Iris pigment epithelial cell (primary cell): ENCODE data around the gene GOLGA6D.
"Not testable (repeated sequence)": the region's sequence is repeated elsewhere in the genome, so short reads cannot be mapped to it uniquely, and the experiment has no call there.

Source experiments
- DNase-seq: peaks from one replicate; pipeline ENCODE4 v3.0.0-alpha.2; 2011; ENCODE audit warnings: low read depth

The GOLGA6D gene

GRCh38 chr15:75333654-75334419, 51.2 kb downstream of the GOLGA6D start:
- not testable (repeated sequence) for DNase-seq

DNA sequence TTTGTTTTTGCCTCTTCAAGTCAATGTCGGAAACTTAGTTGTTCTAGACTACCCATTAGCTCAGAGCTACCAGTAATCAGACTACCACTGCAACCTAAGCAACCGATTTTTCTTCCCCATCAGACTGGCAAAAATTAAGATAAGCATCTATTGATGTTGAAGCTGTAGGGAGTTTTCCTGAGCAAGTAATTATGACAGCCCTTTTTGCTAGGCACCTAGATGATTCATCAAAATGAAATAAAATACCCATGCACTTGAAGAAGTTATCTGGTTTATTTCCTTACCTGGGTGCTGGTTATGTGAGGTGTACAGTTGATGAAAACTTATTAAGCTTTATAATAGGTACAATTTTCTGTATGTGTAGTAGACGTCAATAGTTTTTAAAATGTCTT, 52.7 kb downstream of the GOLGA6D start:
- no peak for DNase-seq

DNA sequence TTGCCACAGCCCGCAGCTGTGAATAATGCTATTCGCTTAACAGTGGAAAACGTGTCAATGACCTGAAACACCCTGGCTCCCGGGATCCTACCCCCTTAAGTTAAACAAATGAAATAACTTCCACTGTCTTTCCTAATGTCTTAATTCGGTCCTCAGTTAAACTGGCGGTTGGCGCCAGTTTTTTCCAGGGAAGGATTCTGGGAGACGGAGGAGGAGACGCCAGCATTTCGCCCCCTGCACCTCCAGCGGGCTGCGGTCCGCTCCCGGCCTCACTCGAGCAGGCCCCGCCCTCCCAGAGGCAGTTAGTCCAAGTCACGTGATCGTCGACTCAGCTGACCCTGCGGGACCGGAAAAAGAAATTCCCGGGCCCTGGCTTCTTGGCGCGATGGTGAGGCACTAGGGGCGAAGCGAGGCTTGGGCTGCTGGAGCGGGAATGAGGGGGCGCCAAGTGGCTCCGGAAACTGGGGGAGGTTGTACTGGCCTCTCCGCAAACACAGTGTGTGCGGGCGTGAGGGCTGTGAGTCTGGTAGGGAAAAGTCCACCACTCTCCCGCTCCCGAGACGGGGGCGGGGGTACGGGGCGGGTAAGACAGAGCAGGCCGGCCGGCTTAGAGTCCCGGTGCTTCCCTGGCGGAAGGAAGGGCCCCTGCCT, 53.2 kb downstream of the GOLGA6D start, which contains the start of gene COMMD4:
TSS of gene COMMD4 (plus strand) at position 359 of the 651 bp plus-strand sequence. CDS start at position 386, 27 bp downstream.
- DNase-seq = peak; percentile 92

- DNase-seq = no peak
Measured at GRCh38 chr15:75338661-75339240, 56.1 kb downstream of the GOLGA6D start.

DNA sequence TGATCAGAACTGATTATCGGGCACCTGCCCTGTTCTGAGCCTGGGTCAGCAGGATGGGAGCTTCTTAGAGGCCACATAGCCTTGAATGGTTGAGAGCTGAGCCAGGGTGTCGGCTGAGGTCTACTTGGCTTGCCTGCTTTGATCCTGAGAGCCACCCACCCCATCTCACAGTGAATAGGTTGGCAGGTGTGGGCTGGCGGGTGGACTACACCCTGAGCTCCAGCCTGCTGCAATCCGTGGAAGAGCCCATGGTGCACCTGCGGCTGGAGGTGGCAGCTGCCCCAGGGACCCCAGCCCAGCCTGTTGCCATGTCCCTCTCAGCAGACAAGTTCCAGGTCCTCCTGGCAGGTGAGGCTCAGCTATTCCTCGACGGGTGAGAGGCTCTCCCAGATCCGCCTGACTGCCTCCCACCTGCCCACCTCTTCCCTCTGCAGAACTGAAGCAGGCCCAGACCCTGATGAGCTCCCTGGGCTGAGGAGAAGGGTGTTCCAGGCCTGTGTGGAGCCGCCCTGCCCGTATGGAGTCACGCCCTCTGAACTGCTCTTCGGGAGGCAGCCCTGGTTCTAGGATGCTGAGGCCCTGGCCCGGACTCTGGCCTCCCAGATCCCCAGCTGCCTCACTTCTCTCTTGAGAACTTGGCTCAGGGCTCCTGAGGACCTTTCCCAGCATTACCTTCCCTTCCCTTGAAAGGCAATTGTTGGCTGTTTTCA, 57.1 kb downstream of the GOLGA6D start:
- no peak for DNase-seq

- DNase-seq = no peak
Measured at GRCh38 chr15:75342221-75342620, 59.6 kb downstream of the GOLGA6D start.

- not testable (repeated sequence) for DNase-seq
Measured at GRCh38 chr15:75343953-75344352, 61.3 kb downstream of the GOLGA6D start.
